ENCODE measurements around the gene ADGRA1. TPM values are rescaled to one million over a fixed set of nuclear protein-coding genes. Genes with fewer than 3 reads are reported as not detected.

The ADGRA1 gene
- total and polyA plus RNA-seq, 2 donors (not counting 1 experiment from before 2014, with no cell fraction given) = not detected

- Histone ChIP-seq H2AFZ (ENCODE audit: low read length) (no peak overlapping the region), H3K36me3 (ENCODE audit: control insufficient read depth, insufficient read depth, low read length) (no peaks in the 10 kb centered on the region), H3K9ac (ENCODE audit: insufficient read depth, low read length) (no peak overlapping the region), H3K4me2 (ENCODE audit: extremely low read depth, insufficient read depth, low read length) (no peak overlapping the region), H3K79me2 (ENCODE audit: control insufficient read depth, insufficient read depth, low read length) (no peaks in the 10 kb centered on the region), H3K4me1 (ENCODE audit: control insufficient read depth, extremely low read depth, insufficient read depth, low read length) (no peaks in the 10 kb centered on the region), H4K20me1 (ENCODE audit: control insufficient read depth, extremely low read depth, insufficient read depth, low read length) (no peaks in the 10 kb centered on the region), H3K27ac (ENCODE audit: insufficient read depth, low read length) (no peak overlapping the region), H3K27me3 (ENCODE audit: control insufficient read depth, insufficient read depth, low read length) (no peaks in the 10 kb centered on the region), H3K4me3 (replicated peaks in 1 of 4; ENCODE audit: control extremely low read depth in 1 of 4, insufficient read depth in 1 of 4, low read depth in 3 of 4, low read length in 4 of 4) (no peak overlapping the region), H3K9me3 (ENCODE audit: control insufficient read depth, insufficient read depth, low read depth, low read length) (no peaks in the 10 kb centered on the region)
- no peak for DNase-seq (ENCODE audit: low read depth in 2 of 2)
- no peak for TF ChIP-seq CTCF (conservative IDR thresholded peaks at IDR 0.05 in 1 of 2, IDR thresholded peaks at IDR 0.05 in 1 of 2; ENCODE audit: low read depth in 1 of 2, low read length in 2 of 2)
- no peak for TF ChIP-seq EZH2 (IDR thresholded peaks at IDR 0.05; ENCODE audit: low read length, missing control alignments)
Observed at GRCh38 chr10:133082685-133083421, 4.9 kb upstream of the ADGRA1 start.

- H3K27me3 ChIP-seq (ENCODE audit: control insufficient read depth, insufficient read depth, low read length) = no peaks in the 10 kb centered on the region
- no peaks in the 10 kb centered on the region for H3K79me2 ChIP-seq (ENCODE audit: control insufficient read depth, insufficient read depth, low read length)
Observed at GRCh38 chr10:133083422-133084100, 4.2 kb upstream of the ADGRA1 start.

More at GRCh38 chr10:133083422-133084100, 4.2 kb upstream of the ADGRA1 start:
- H2AFZ ChIP-seq (ENCODE audit: low read length) = no peak overlapping the region
- no peaks in the 10 kb centered on the region for H3K4me1 ChIP-seq (ENCODE audit: control insufficient read depth, extremely low read depth, insufficient read depth, low read length)
- H3K27ac ChIP-seq (ENCODE audit: insufficient read depth, low read length) = no peak overlapping the region
- no peak overlapping the region for H3K4me3 ChIP-seq (replicated peaks in 1 of 4; ENCODE audit: control extremely low read depth in 1 of 4, insufficient read depth in 1 of 4, low read depth in 3 of 4, low read length in 4 of 4)
- no peaks in the 10 kb centered on the region for H3K9me3 ChIP-seq (ENCODE audit: control insufficient read depth, insufficient read depth, low read depth, low read length)
- no peaks in the 10 kb centered on the region for H4K20me1 ChIP-seq (ENCODE audit: control insufficient read depth, extremely low read depth, insufficient read depth, low read length)
- TF ChIP-seq CTCF (conservative IDR thresholded peaks at IDR 0.05 in 1 of 2, IDR thresholded peaks at IDR 0.05 in 1 of 2; ENCODE audit: low read depth in 1 of 2, low read length in 2 of 2) (no peak), EZH2 (IDR thresholded peaks at IDR 0.05; ENCODE audit: low read length, missing control alignments) (no peak)
- no peak overlapping the region for H3K4me2 ChIP-seq (ENCODE audit: extremely low read depth, insufficient read depth, low read length)
- H3K36me3 ChIP-seq (ENCODE audit: control insufficient read depth, insufficient read depth, low read length) = no peaks in the 10 kb centered on the region
- no peak overlapping the region for H3K9ac ChIP-seq (ENCODE audit: insufficient read depth, low read length)
- DNase-seq (ENCODE audit: low read depth in 2 of 2) = no peak
